H9 (cell line): ENCODE measurements around the gene GALC. TPM values are rescaled to one million over a fixed set of nuclear protein-coding genes. Genes with fewer than 3 reads are reported as not detected.

Experiments
- DNase-seq: peaks from one replicate; pipeline ENCODE4 v3.0.0-alpha.2; 2017
- H2AFZ ChIP-seq: one replicate; pipeline ENCODE4 v1.6.1; 2013; ENCODE audit warnings: mild to moderate bottlenecking, low read length, control low read depth, moderate library complexity
- H2AK5ac ChIP-seq: 2 replicates; pipeline ENCODE4 v1.6.1; 2013; ENCODE audit warnings: low read length, control low read depth, mixed read lengths; ENCODE audit not compliant: insufficient read length
- H2BK120ac ChIP-seq: one replicate; pipeline ENCODE4 v1.6.1; 2013; ENCODE audit warnings: low read depth, mild to moderate bottlenecking, low read length, control low read depth, inconsistent platforms; ENCODE audit not compliant: poor library complexity, severe bottlenecking
- H2BK12ac ChIP-seq: 2 replicates; pipeline ENCODE4 v1.6.1; 2013; ENCODE audit warnings: low read length, control low read depth, mixed read lengths, low read depth; ENCODE audit not compliant: insufficient read length
- H2BK15ac ChIP-seq: 2 replicates; pipeline ENCODE4 v1.6.1; 2013; ENCODE audit warnings: low read depth, low read length, control low read depth
- H2BK20ac ChIP-seq: one replicate; pipeline ENCODE4 v1.6.1; 2013; ENCODE audit warnings: low read depth, mild to moderate bottlenecking, low read length, control low read depth, inconsistent platforms; ENCODE audit not compliant: poor library complexity, severe bottlenecking
- H2BK5ac ChIP-seq: 2 replicates; pipeline ENCODE4 v1.6.1; 2013; ENCODE audit warnings: low read length, control low read depth, mixed read lengths; ENCODE audit not compliant: insufficient read length
- H3K14ac ChIP-seq: 2 replicates; pipeline ENCODE4 v1.6.1; 2013; ENCODE audit warnings: low read length, control low read depth; ENCODE audit not compliant: insufficient read depth
- H3K18ac ChIP-seq: 2 replicates; pipeline ENCODE4 v1.6.1; 2013; ENCODE audit warnings: low read depth, mild to moderate bottlenecking, mixed read lengths, low read length, control low read depth; ENCODE audit not compliant: insufficient read length
- H3K23ac ChIP-seq: 2 replicates; pipeline ENCODE4 v1.6.1; 2013; ENCODE audit warnings: low read length, control low read depth, mixed read lengths, low read depth; ENCODE audit not compliant: insufficient read length
- H3K23me2 ChIP-seq: 2 replicates; pipeline ENCODE4 v1.6.1; 2013; ENCODE audit warnings: low read depth, mild to moderate bottlenecking, mixed read lengths, low read length, control low read depth; ENCODE audit not compliant: insufficient read length, poor library complexity, severe bottlenecking
- H3K27ac ChIP-seq: 2 replicates; pipeline ENCODE4 v1.5.1; 2013; ENCODE audit warnings: low read length, control low read depth, mixed read lengths, low read depth; ENCODE audit not compliant: insufficient read length
- H3K27me3 ChIP-seq: 2 replicates; pipeline ENCODE4 v1.6.1; 2013; ENCODE audit warnings: low read length, control low read depth, inconsistent platforms; ENCODE audit not compliant: insufficient read depth
- H3K4ac ChIP-seq: 2 replicates; pipeline ENCODE4 v1.6.1; 2013; ENCODE audit warnings: low read depth, mild to moderate bottlenecking, control low read depth, inconsistent platforms, low read length, moderate library complexity
- H3K4me1 ChIP-seq: 2 replicates; pipeline ENCODE4 v1.6.1; 2013; ENCODE audit warnings: low read length, control low read depth, inconsistent platforms; ENCODE audit not compliant: insufficient read depth
- H3K4me2 ChIP-seq: 2 replicates; pipeline ENCODE4 v1.6.1; 2013; ENCODE audit warnings: low read length, control low read depth, mixed read lengths; ENCODE audit not compliant: insufficient read length, insufficient read depth
- H3K56ac ChIP-seq: 2 replicates; pipeline ENCODE4 v1.6.1; 2013; ENCODE audit warnings: low read depth, mild to moderate bottlenecking, mixed read lengths, low read length, control low read depth; ENCODE audit not compliant: insufficient read length
- H3K79me1 ChIP-seq: 2 replicates; pipeline ENCODE4 v1.6.1; 2013; ENCODE audit warnings: low read depth, mild to moderate bottlenecking, moderate library complexity, low read length, control low read depth, inconsistent platforms; ENCODE audit not compliant: insufficient read depth, poor library complexity, severe bottlenecking
- H3K79me2 ChIP-seq: 2 replicates; pipeline ENCODE4 v1.6.1; 2013; ENCODE audit warnings: low read length, control low read depth, inconsistent platforms; ENCODE audit not compliant: insufficient read depth
- H3K9ac ChIP-seq: 2 replicates; pipeline ENCODE4 v1.6.1; 2013; ENCODE audit warnings: low read length, control low read depth, mixed read lengths; ENCODE audit not compliant: insufficient read length; ENCODE audit errors: extremely low read depth
- H3K9me3 ChIP-seq: one replicate; pipeline ENCODE4 v1.6.1; 2013; ENCODE audit warnings: low read depth, low read length, inconsistent platforms; ENCODE audit not compliant: control insufficient read depth
- H3T11ph ChIP-seq: one replicate; pipeline ENCODE4 v1.6.1; 2013; ENCODE audit warnings: mild to moderate bottlenecking, low read length, control low read depth, inconsistent platforms
- H4K20me1 ChIP-seq: one replicate; pipeline ENCODE4 v1.6.1; 2013; ENCODE audit not compliant: control insufficient read depth, insufficient read length, insufficient read depth
- H4K5ac ChIP-seq: 2 replicates; pipeline ENCODE4 v1.6.1; 2013; ENCODE audit warnings: low read depth, mild to moderate bottlenecking, mixed read lengths, low read length, control low read depth; ENCODE audit not compliant: insufficient read length
- H4K8ac ChIP-seq: replicated peaks from 2 replicates; pipeline ENCODE4 v1.6.1; 2013; ENCODE audit warnings: low read length, control low read depth, mixed read lengths, low read depth; ENCODE audit not compliant: insufficient read length
- H4K91ac ChIP-seq: 2 replicates; pipeline ENCODE4 v1.6.1; 2013; ENCODE audit warnings: low read depth, mild to moderate bottlenecking, moderate library complexity, mixed read lengths, low read length, control low read depth; ENCODE audit not compliant: insufficient read length
- H3K27ac Mint-ChIP-seq, 3 experiments: 2 replicates in 2 of 3; 3 replicates in 1 of 3; pipeline ENCODE4 v1.8.0; 2020 to 2021; ENCODE audit warnings: mixed read lengths in 3 of 3, mild to moderate bottlenecking in 1 of 3, moderate library complexity in 1 of 3
- H3K27me3 Mint-ChIP-seq: 2 replicates; pipeline ENCODE4 v1.8.0; 2021; ENCODE audit warnings: low read depth, mild to moderate bottlenecking, moderate library complexity, mixed read lengths
- H3K36me3 Mint-ChIP-seq, 3 experiments: 2 replicates in 2 of 3; 3 replicates in 1 of 3; pipeline ENCODE4 v1.8.0; 2020 to 2021; ENCODE audit warnings: low read depth in 3 of 3, mixed read lengths in 3 of 3; ENCODE audit not compliant: insufficient read depth in 1 of 3
- H3K4me1 Mint-ChIP-seq, 2 experiments: 2 replicates each; pipeline ENCODE4 v1.8.0; 2020; ENCODE audit warnings: mixed read lengths in 2 of 2
- H3K4me3 Mint-ChIP-seq, 2 experiments: 2 replicates in 1 of 2; 3 replicates in 1 of 2; pipeline ENCODE4 v1.8.0; 2020 to 2021; ENCODE audit warnings: mild to moderate bottlenecking in 2 of 2, mixed read lengths in 2 of 2, moderate library complexity in 1 of 2
- H3K9me3 Mint-ChIP-seq, 2 experiments: 2 replicates in 1 of 2; 3 replicates in 1 of 2; pipeline ENCODE4 v1.8.0; 2020; ENCODE audit warnings: mild to moderate bottlenecking in 2 of 2, mixed read lengths in 2 of 2, moderate library complexity in 1 of 2
- CTCF ChIP-seq: fragments of 200-600 bp; sonication (generic); conservative IDR thresholded peaks from 3 replicates; pipeline ENCODE4 v1.8.0; 2021; ENCODE audit warnings: antibody characterized with exemption, mild to moderate bottlenecking
- whole genome bisulfite sequencing: extraction: QIAGEN DNeasy Blood & Tissue Kit; methylation state at CpG from one replicate; pipeline ENCODE4 v1.1.7; 2013; ENCODE audit warnings: missing lambda C conversion rate, low lambda C conversion rate, mixed read lengths; ENCODE audit not compliant: insufficient read length; ENCODE audit errors: extremely low coverage; 5-methylcytosine and 5-hydroxymethylcytosine counted together
- total RNA-seq: library from RNA; stranded (reverse); gene quantifications from 2 replicates; pipeline ENCODE4 v1.2.1, GENCODE V29; 2021

The GALC gene
- total RNA-seq, 1 experiment from 2014 or later: 12.4 TPM

- Mint-ChIP-seq H3K36me3 (no peaks in the 10 kb centered on the region), H3K9me3 (no peaks in the 10 kb centered on the region), H3K4me3 (no peak overlapping the region), H3K27ac (no peak overlapping the region), H3K4me1 (no peaks in the 10 kb centered on the region), H3K27me3 (peaks cover 2% of the 10 kb centered on the region; the same call in 1 of the 2 replicates)
- Histone ChIP-seq H3K27me3 (no peaks in the 10 kb centered on the region), H4K5ac (no peak overlapping the region), H3K14ac (no peak overlapping the region), H3K56ac (no peak overlapping the region), H3T11ph (no peak overlapping the region), H3K79me2 (no peaks in the 10 kb centered on the region), H3K4ac (no peak overlapping the region), H3K27ac (no peak overlapping the region), H2BK120ac (no peak overlapping the region), H2BK15ac (no peak overlapping the region), H3K4me2 (no peak overlapping the region), H4K20me1 (no peaks in the 10 kb centered on the region), H4K8ac (no peak overlapping the region), H3K18ac (no peak overlapping the region), H2AFZ (no peak overlapping the region), H4K91ac (no peak overlapping the region), H2AK5ac (no peak overlapping the region), H3K4me1 (no peaks in the 10 kb centered on the region), H3K9me3 (no peaks in the 10 kb centered on the region), H2BK5ac (no peak overlapping the region), H3K23ac (no peak overlapping the region), H3K9ac (no peak overlapping the region), H2BK12ac (no peak overlapping the region), H2BK20ac (no peak overlapping the region), H3K79me1 (no peaks in the 10 kb centered on the region), H3K23me2 (no peaks in the 10 kb centered on the region)
- DNase-seq: no peak
- TF ChIP-seq CTCF: no peak
- WGBS: no CpG with 5 or more reads among the region's 4 CpGs
Observed at GRCh38 chr14:88003425-88003824, 10.4 kb upstream of the GALC start.
